ENCODE results near the gene GDNF.

The GDNF gene

GRCh38 chr5:37836592-37837413 is 3.0 kb downstream of the GDNF start:
- ChIA-PET CTCF (interaction anchor here (0.6 to 6.2 kb wide), 29 partner anchors 11 to 439 kb away, joined by 3 to 77 read pairs (median 4); no protein-coding TSS in a partner anchor), POLR2A (interaction anchor here (0.5 to 3.1 kb wide), 8 partner anchors 65 to 466 kb away, joined by 3 to 14 read pairs (median 3); partner anchors contain the start of genes NUP155 and WDR70)
- DNase-seq (ENCODE audit: low read depth, low spot score), result no peak
- peak overlapping the region; percentile 68 for H3K4me3 ChIP-seq (ENCODE audit: low read depth, low read length)
- peak; percentile 28 for TF ChIP-seq CTCF (IDR thresholded peaks at IDR 0.05; ENCODE audit: insufficient read depth, low read length, missing control alignments)

GRCh38 chr5:37836235-37836591 is 3.6 kb downstream of the GDNF start:
- no peak for TF ChIP-seq CTCF (IDR thresholded peaks at IDR 0.05; ENCODE audit: insufficient read depth, low read length, missing control alignments)
- peak overlapping the region; percentile 68 for H3K4me3 ChIP-seq (ENCODE audit: low read depth, low read length)
- CTCF ChIA-PET, result interaction anchor here (0.6 to 6.2 kb wide), 23 partner anchors 12 to 439 kb away, joined by 3 to 77 read pairs (median 4); no protein-coding TSS in a partner anchor

GRCh38 chr5:37835380-37835973 is 4.4 kb downstream of the GDNF start:
- CTCF ChIA-PET, result interaction anchor here (0.9 to 6.2 kb wide), 11 partner anchors 10 to 424 kb away, joined by 3 to 77 read pairs (median 4); no protein-coding TSS in a partner anchor
- no peak for DNase-seq (ENCODE audit: low read depth, low spot score)
- POLR2A ChIA-PET, result interaction anchor here (0.6 to 3.1 kb wide), 3 partner anchors 25 to 113 kb away, joined by 3 to 14 read pairs (median 4); no protein-coding TSS in a partner anchor
- no peak overlapping the region; the same call in 1 of the 2 replicates for H3K4me3 ChIP-seq (ENCODE audit: low read depth, low read length)
- no peak for TF ChIP-seq CTCF (IDR thresholded peaks at IDR 0.05; ENCODE audit: insufficient read depth, low read length, missing control alignments)

More at GRCh38 chr5:37836235-37836591, 3.6 kb downstream of the GDNF start:
- POLR2A ChIA-PET, result interaction anchor here (0.5 to 3.1 kb wide), 6 partner anchors 64 to 465 kb away, joined by 3 to 14 read pairs (median 4); partner anchors contain the start of gene NUP155
- no peak for DNase-seq (ENCODE audit: low read depth, low spot score)

- TF ChIP-seq CTCF (IDR thresholded peaks at IDR 0.05; ENCODE audit: insufficient read depth, low read length, missing control alignments), result no peak
- H3K4me3 ChIP-seq (ENCODE audit: low read depth, low read length), result peak overlapping the region; percentile 23
- ChIA-PET POLR2A (interaction anchor here (0.6 to 3.1 kb wide), 3 partner anchors 24 to 112 kb away, joined by 3 to 14 read pairs (median 4); no protein-coding TSS in a partner anchor), CTCF (interaction anchor here (0.9 to 6.2 kb wide), 9 partner anchors 9 to 423 kb away, joined by 3 to 77 read pairs (median 4); no protein-coding TSS in a partner anchor)
- no peak for DNase-seq (ENCODE audit: low read depth, low spot score)
Measured at GRCh38 chr5:37834542-37835379, 5.1 kb downstream of the GDNF start.

- no peak overlapping the region; the same call in 1 of the 2 replicates for H3K4me3 ChIP-seq (ENCODE audit: low read depth, low read length)
- ChIA-PET CTCF (interaction anchor here (1.0 to 6.2 kb wide), 3 partner anchors 25 to 421 kb away, joined by 3 to 77 read pairs (median 5); no protein-coding TSS in a partner anchor), POLR2A (no interaction called here)
- no peak for TF ChIP-seq CTCF (IDR thresholded peaks at IDR 0.05; ENCODE audit: insufficient read depth, low read length, missing control alignments)
- DNase-seq (ENCODE audit: low read depth, low spot score), result no peak
Measured at GRCh38 chr5:37833990-37834389, 5.9 kb downstream of the GDNF start.
